SK-N-SH (cell line): ENCODE measurements around the gene IRF2BP1. TPM values are rescaled to one million over a fixed set of nuclear protein-coding genes. Genes with fewer than 3 reads are reported as not detected.

Source experiments
- CTCF ChIA-PET: fragments of 300-600, 350-600 bp; formaldehyde crosslinking; extraction: SDS; loops from one replicate; lab custom pipeline; 2021; lab: Yijun Ruan, JAX
- POLR2A ChIA-PET: fragments of 350-600 bp; sonication (Branson Sonifier 250); formaldehyde crosslinking; extraction: SDS; loops from one replicate; lab custom pipeline; 2020; ENCODE audit warnings: antibody characterized with exemption, inconsistent platforms; lab: Yijun Ruan, JAX
- DNase-seq: peaks from one replicate; pipeline ENCODE4 v3.0.0; 2012
- H2AFZ ChIP-seq: fragments of 200-600 bp; sonication (generic); 2 replicates; pipeline ENCODE4 v1.8.1; 2016; ENCODE audit warnings: antibody characterized with exemption, mild to moderate bottlenecking, low read depth
- H3F3A ChIP-seq: fragments of 200-600 bp; sonication (generic); replicated peaks from 2 replicates; pipeline ENCODE3; 2016; ENCODE audit warnings: antibody characterized with exemption, mild to moderate bottlenecking; ENCODE audit not compliant: insufficient read depth
- H3K27ac ChIP-seq, 2 experiments: fragments of 200-500 bp in 1 of 2; fragments of 200-600 bp in 1 of 2; sonication (Bioruptor generic) in 1 of 2; sonication (generic), shearing (Covaris generic) in 1 of 2; 2 replicates each; pipeline versions ENCODE4 v1.5.1 to v1.6.1; 2014 to 2016; ENCODE audit warnings: low read depth in 2 of 2, inconsistent platforms in 1 of 2, low read length in 1 of 2, mild to moderate bottlenecking in 1 of 2, mixed read lengths in 1 of 2
- H3K27me3 ChIP-seq: fragments of 200-600 bp; sonication (generic), shearing (Covaris generic); 2 replicates; pipeline ENCODE4 v1.6.1; 2016; ENCODE audit warnings: mixed run types; ENCODE audit not compliant: insufficient read depth
- H3K36me3 ChIP-seq, 2 experiments: fragments of 200-500 bp in 1 of 2; fragments of 200-600 bp in 1 of 2; sonication (Bioruptor generic) in 1 of 2; sonication (generic) in 1 of 2; replicated peaks in 1 of 2; 2 replicates each; pipeline versions ENCODE3 to v1.5.1; 2014 to 2016; ENCODE audit warnings: low read length in 1 of 2, mild to moderate bottlenecking in 1 of 2; ENCODE audit not compliant: insufficient read depth in 2 of 2, control insufficient read depth in 1 of 2
- H3K4me1 ChIP-seq, 2 experiments: fragments of 200-500 bp in 1 of 2; fragments of 200-600 bp in 1 of 2; sonication (Bioruptor generic) in 1 of 2; sonication (generic), shearing (Covaris generic) in 1 of 2; 2 replicates each; pipeline versions ENCODE4 v1.5.1 to v1.6.1; 2014 to 2016; ENCODE audit warnings: low read depth in 1 of 2, low read length in 1 of 2, mixed run types in 1 of 2; ENCODE audit not compliant: insufficient read depth in 2 of 2, control insufficient read depth in 1 of 2
- H3K4me2 ChIP-seq: fragments of 200-600 bp; sonication (generic), shearing (Covaris generic); 2 replicates; pipeline ENCODE4 v1.6.1; 2017; ENCODE audit warnings: mixed run types
- H3K4me3 ChIP-seq, 2 experiments: fragments of 200-500 bp in 1 of 2; fragments of 200-600 bp in 1 of 2; sonication (Bioruptor generic) in 1 of 2; sonication (generic), shearing (Covaris generic) in 1 of 2; 2 replicates each; pipeline versions ENCODE4 v1.5.1 to v1.8.1; 2014 to 2016; ENCODE audit warnings: low read depth in 2 of 2, inconsistent platforms in 1 of 2, low read length in 1 of 2, mild to moderate bottlenecking in 1 of 2, mixed read lengths in 1 of 2, moderate library complexity in 1 of 2
- H3K79me2 ChIP-seq: fragments of 200-600 bp; sonication (generic); 2 replicates; pipeline ENCODE4 v1.8.1; 2017; ENCODE audit warnings: mild to moderate bottlenecking; ENCODE audit not compliant: insufficient read depth
- H3K9ac ChIP-seq: fragments of 200-600 bp; sonication (generic); 2 replicates; pipeline ENCODE4 v1.6.1; 2017; ENCODE audit warnings: mixed run types
- H3K9me2 ChIP-seq: fragments of 200-600 bp; sonication (generic); 2 replicates; pipeline ENCODE4 v1.6.1; 2017; ENCODE audit warnings: mixed run types
- H3K9me3 ChIP-seq: fragments of 200-600 bp; sonication (generic); 2 replicates; pipeline ENCODE4 v1.6.1; 2017; ENCODE audit warnings: mixed run types, mild to moderate bottlenecking, moderate library complexity
- H4K20me1 ChIP-seq: fragments of 200-600 bp; sonication (generic); 2 replicates; pipeline ENCODE4 v1.6.1; 2017; ENCODE audit warnings: mild to moderate bottlenecking, mixed run types; ENCODE audit not compliant: insufficient read depth
- CHD2 ChIP-seq: fragments of 150-350 bp; IDR thresholded peaks from 2 replicates; pipeline ENCODE4 v1.6.1; 2018; ENCODE audit warnings: low read length; ENCODE audit not compliant: partially characterized antibody
- ELF1 ChIP-seq: IDR thresholded peaks from 2 replicates; pipeline ENCODE4 v1.4.0; 2012
- FOSL2 ChIP-seq: IDR thresholded peaks from 2 replicates; pipeline ENCODE4 v1.4.0; 2012; ENCODE audit warnings: low read depth, mild to moderate bottlenecking, moderate library complexity, borderline replicate concordance
- FOXJ3 ChIP-seq: sonication (generic); formaldehyde crosslinking; IDR thresholded peaks from 2 replicates; pipeline ENCODE4 v1.5.1; 2020; ENCODE audit warnings: mild to moderate bottlenecking, missing genetic modification reagents
- GABPA ChIP-seq: IDR thresholded peaks from 2 replicates; pipeline ENCODE4 v1.4.0; 2012; ENCODE audit warnings: low read depth, mild to moderate bottlenecking
- RFX5 ChIP-seq: IDR thresholded peaks from 2 replicates; pipeline ENCODE4 v1.6.1; 2012; ENCODE audit warnings: mild to moderate bottlenecking, improper control_type of control experiment, low read length
- TCF12 ChIP-seq: IDR thresholded peaks from 2 replicates; pipeline ENCODE4 v1.4.0; 2012
- TEAD4 ChIP-seq: IDR thresholded peaks from 2 replicates; pipeline ENCODE4 v1.4.0; 2012; ENCODE audit warnings: mild to moderate bottlenecking, borderline replicate concordance; ENCODE audit not compliant: insufficient read depth
- WGBS: methylation state at CpG from one replicate; pipeline ENCODE4 v1.1.6; 2017; ENCODE audit warnings: low lambda C conversion rate; 5-methylcytosine and 5-hydroxymethylcytosine counted together
- polyA plus RNA-seq, 3 experiments: library from polyadenylated mRNA; depleted of rRNA; stranded (reverse); fragments of >200 nt; gene quantifications; 2 replicates each; pipeline ENCODE4 v1.2.3, GENCODE V29; 2012
- TF ChIP-seq, protein P1 (sequence below): IDR thresholded peaks from 2 replicates; pipeline ENCODE4 v1.4.0; 2012; ENCODE audit warnings: low read depth, borderline replicate concordance
- TF ChIP-seq, protein P2 (sequence below): IDR thresholded peaks from 2 replicates; pipeline ENCODE4; 2012

Gene IRF2BP1
- polyA plus RNA-seq, 1 of the 3 experiments (the other 2 are of a cell fraction), result 16.8 TPM

DNA sequence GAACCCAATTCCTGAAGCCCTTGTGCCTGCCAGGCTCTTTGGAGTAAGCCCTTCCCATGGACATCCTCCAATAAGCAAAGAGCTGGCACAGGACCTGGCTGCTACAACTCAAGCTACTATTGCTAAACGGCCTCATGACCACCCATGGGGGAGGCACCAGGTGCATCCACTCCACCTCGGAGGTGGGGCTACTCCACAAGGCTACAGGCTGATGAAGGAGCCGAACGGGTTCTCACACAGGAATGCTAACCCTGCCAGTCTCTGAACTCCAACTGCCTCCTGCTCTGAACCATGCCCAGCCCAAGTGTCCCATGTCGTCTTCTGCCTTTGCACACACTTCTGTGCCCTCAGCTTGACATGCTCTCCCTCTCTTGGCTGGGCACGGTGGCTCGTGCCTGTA, 33.0 kb downstream of the IRF2BP1 start:
- Histone ChIP-seq H3K27ac (no peak overlapping the region), H3K4me2 (no peak overlapping the region), H3K27me3 (no peaks in the 10 kb centered on the region), H3K9me2 (no peaks in the 10 kb centered on the region), H3K4me1 (no peaks in the 10 kb centered on the region), H2AFZ (no peak overlapping the region), H3F3A (no peaks in the 10 kb centered on the region), H3K4me3 (no peak overlapping the region), H3K9ac (no peak overlapping the region), H3K79me2 (peaks cover 34% of the 10 kb centered on the region), H3K36me3 (peaks cover 52 to 55% of the 10 kb centered on the region in 2 experiments), H4K20me1 (0 out of 2 replicates have a peak, but pooled peaks cover 16% of the 10 kb centered on the region), H3K9me3 (no peaks in the 10 kb centered on the region)
- DNase-seq, result no peak
- WGBS, result 91% methylated on average over 7 of the region's 7 CpGs
- no peak for TF ChIP-seq FOXJ3
- TF ChIP-seq GABPA, result no peak
- no peak for TF ChIP-seq FOSL2
- TF ChIP-seq RFX5, result no peak
- no peak for TF ChIP-seq CHD2
- TF ChIP-seq TCF12, result no peak
- TF ChIP-seq, protein P1, sequence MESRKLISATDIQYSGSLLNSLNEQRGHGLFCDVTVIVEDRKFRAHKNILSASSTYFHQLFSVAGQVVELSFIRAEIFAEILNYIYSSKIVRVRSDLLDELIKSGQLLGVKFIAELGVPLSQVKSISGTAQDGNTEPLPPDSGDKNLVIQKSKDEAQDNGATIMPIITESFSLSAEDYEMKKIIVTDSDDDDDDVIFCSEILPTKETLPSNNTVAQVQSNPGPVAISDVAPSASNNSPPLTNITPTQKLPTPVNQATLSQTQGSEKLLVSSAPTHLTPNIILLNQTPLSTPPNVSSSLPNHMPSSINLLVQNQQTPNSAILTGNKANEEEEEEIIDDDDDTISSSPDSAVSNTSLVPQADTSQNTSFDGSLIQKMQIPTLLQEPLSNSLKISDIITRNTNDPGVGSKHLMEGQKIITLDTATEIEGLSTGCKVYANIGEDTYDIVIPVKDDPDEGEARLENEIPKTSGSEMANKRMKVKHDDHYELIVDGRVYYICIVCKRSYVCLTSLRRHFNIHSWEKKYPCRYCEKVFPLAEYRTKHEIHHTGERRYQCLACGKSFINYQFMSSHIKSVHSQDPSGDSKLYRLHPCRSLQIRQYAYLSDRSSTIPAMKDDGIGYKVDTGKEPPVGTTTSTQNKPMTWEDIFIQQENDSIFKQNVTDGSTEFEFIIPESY, result no peak
- TF ChIP-seq, protein P2, sequence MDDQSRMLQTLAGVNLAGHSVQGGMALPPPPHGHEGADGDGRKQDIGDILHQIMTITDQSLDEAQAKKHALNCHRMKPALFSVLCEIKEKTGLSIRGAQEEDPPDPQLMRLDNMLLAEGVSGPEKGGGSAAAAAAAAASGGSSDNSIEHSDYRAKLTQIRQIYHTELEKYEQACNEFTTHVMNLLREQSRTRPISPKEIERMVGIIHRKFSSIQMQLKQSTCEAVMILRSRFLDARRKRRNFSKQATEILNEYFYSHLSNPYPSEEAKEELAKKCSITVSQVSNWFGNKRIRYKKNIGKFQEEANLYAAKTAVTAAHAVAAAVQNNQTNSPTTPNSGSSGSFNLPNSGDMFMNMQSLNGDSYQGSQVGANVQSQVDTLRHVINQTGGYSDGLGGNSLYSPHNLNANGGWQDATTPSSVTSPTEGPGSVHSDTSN, result no peak
- ChIA-PET POLR2A (no interaction called here), CTCF (interaction anchor here (0.9 to 1.6 kb wide), 3 partner anchors 12 to 36 kb away, joined by 3 to 7 read pairs (median 3); partner anchors contain the start of gene FOXA3)

DNA sequence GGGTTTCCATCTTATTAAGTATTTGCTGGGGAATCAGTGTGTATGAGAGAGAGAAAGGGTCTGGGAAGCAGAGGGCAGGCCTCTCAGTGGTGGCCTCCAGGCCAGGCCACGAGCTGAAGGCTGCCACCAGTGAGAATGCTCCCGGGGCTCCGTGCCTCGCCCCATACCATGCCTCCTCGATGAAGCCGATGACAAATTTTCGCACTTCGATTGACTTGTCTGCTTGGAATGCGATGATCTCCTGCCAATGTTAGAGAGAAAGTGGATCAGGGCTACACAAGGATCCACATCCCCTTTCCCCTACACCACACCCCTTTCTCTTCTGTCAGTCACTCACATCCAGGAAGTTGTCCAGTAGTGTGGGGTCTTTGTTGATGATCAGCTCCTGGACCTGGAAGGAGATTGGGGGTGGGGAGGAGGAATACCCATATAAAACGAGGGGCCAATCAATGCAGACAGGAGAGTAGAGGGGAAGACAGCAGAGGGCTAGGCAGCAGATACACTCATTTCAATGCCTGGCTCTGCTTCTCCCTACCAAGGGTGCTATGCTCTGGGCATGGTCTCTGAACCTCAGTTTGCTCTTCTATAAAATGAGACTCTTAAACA, 33.7 kb downstream of the IRF2BP1 start:
- no peak overlapping the region for H3K27ac ChIP-seq

More for the DNA sequence above, 33.7 kb downstream of the IRF2BP1 start:
- ChIA-PET CTCF (no interaction called here), POLR2A (no interaction called here)
- no peaks in the 10 kb centered on the region for H3K9me2 ChIP-seq
- WGBS, result 96% methylated on average over 10 of the region's 10 CpGs
- no peak overlapping the region for H2AFZ ChIP-seq
- H3K9ac ChIP-seq, result no peak overlapping the region
- no peak overlapping the region for H3K4me2 ChIP-seq
- H3K36me3 ChIP-seq, result peaks cover 60 to 62% of the 10 kb centered on the region in 2 experiments
- TF ChIP-seq TEAD4 (no peak), ELF1 (no peak)
- no peaks in the 10 kb centered on the region for H3K9me3 ChIP-seq
- peaks cover 27% of the 10 kb centered on the region for H3K79me2 ChIP-seq
- H3F3A ChIP-seq, result no peaks in the 10 kb centered on the region
- H3K4me3 ChIP-seq, result no peak overlapping the region
- no peaks in the 10 kb centered on the region for H3K27me3 ChIP-seq
- H4K20me1 ChIP-seq, result 0 out of 2 replicates have a peak, but pooled peaks cover 16% of the 10 kb centered on the region
- no peak for DNase-seq
- no peaks in the 10 kb centered on the region for H3K4me1 ChIP-seq
